ENCODE measurements around the gene TRIM62. TPM values are rescaled to one million over a fixed set of nuclear protein-coding genes. Genes with fewer than 3 reads are reported as not detected.
"Not testable (repeated sequence)": the region's sequence is repeated elsewhere in the genome, so short reads cannot be mapped to it uniquely, and the experiment has no call there.

TRIM62 gene
- total RNA-seq, 2 experiments from 2014 or later: 3.8 to 5.2 TPM

GRCh38 chr1:33140153-33141149 lies 41.4 kb downstream of the TRIM62 start:
- TF ChIP-seq, protein P1, sequence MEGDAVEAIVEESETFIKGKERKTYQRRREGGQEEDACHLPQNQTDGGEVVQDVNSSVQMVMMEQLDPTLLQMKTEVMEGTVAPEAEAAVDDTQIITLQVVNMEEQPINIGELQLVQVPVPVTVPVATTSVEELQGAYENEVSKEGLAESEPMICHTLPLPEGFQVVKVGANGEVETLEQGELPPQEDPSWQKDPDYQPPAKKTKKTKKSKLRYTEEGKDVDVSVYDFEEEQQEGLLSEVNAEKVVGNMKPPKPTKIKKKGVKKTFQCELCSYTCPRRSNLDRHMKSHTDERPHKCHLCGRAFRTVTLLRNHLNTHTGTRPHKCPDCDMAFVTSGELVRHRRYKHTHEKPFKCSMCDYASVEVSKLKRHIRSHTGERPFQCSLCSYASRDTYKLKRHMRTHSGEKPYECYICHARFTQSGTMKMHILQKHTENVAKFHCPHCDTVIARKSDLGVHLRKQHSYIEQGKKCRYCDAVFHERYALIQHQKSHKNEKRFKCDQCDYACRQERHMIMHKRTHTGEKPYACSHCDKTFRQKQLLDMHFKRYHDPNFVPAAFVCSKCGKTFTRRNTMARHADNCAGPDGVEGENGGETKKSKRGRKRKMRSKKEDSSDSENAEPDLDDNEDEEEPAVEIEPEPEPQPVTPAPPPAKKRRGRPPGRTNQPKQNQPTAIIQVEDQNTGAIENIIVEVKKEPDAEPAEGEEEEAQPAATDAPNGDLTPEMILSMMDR (IDR thresholded peaks at IDR 0.05): no peak
- Mint-ChIP-seq H3K36me3 (ENCODE audit: low read depth) (no peaks in the 10 kb centered on the region), H3K4me1 (ENCODE audit: low read depth) (peaks cover 2% of the 10 kb centered on the region), H3K27ac (no peak overlapping the region), H3K27me3 (no peaks in the 10 kb centered on the region), H3K9me3 (no peaks in the 10 kb centered on the region), H3K4me3 (no peak overlapping the region)
- DNase-seq (no peak), ATAC-seq (peak; percentile 47)
- POLR2A ChIA-PET: interaction anchor here (0.6 to 1.2 kb wide), 3 partner anchors 13 to 119 kb away, joined by 3 to 6 read pairs (median 3); no protein-coding TSS in a partner anchor
- intact Hi-C loops (cut with micrococcal nuclease): no loop called here
- CTCF ChIA-PET: interaction anchor here (0.7 to 1.7 kb wide), 3 partner anchors 13 to 45 kb away, joined by 3 to 6 read pairs (median 3); no protein-coding TSS in a partner anchor

DNA sequence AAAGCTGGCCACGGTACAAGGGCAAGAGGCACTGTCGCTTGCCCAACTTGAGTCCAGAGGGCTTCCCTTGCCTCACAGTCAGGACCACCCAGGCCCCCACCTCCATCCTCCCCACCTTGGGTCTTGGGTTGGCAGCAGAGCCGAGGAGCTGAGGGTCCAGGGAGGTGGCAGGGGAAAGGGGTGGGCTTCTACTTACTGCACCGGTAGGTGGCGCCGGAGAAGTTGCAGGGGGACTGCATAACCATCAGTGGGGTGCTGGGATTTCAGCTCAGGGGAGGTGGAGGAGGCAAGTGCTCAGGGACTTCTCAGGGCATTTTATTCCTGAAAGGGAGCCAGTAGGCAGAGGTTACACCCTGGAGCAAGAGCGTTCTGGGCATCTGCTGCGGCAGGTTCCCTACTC lies 44.0 kb downstream of the TRIM62 start:
- peaks cover 8% of the 10 kb centered on the region for H3K4me1 Mint-ChIP-seq (ENCODE audit: low read depth)
- H3K4me3 Mint-ChIP-seq: no peak overlapping the region
- DNase-seq (peak; percentile 70), ATAC-seq (peak; percentile 73)
- TF ChIP-seq, protein P1 (IDR thresholded peaks at IDR 0.05): peak; percentile 62
- POLR2A ChIA-PET: no interaction called here
- H3K27ac Mint-ChIP-seq: no peak overlapping the region
- H3K9me3 Mint-ChIP-seq: no peaks in the 10 kb centered on the region
- H3K27me3 Mint-ChIP-seq: no peaks in the 10 kb centered on the region
- H3K36me3 Mint-ChIP-seq (ENCODE audit: low read depth): no peaks in the 10 kb centered on the region
- intact Hi-C loops (cut with micrococcal nuclease): loop anchor here (10.0 kb wide), 1 partner anchor 227 kb away; no protein-coding TSS in a partner anchor
- CTCF ChIA-PET: interaction anchor here (0.6 to 2.2 kb wide), 17 partner anchors 9 to 336 kb away, joined by 3 to 11 read pairs (median 4); no protein-coding TSS in a partner anchor

DNA sequence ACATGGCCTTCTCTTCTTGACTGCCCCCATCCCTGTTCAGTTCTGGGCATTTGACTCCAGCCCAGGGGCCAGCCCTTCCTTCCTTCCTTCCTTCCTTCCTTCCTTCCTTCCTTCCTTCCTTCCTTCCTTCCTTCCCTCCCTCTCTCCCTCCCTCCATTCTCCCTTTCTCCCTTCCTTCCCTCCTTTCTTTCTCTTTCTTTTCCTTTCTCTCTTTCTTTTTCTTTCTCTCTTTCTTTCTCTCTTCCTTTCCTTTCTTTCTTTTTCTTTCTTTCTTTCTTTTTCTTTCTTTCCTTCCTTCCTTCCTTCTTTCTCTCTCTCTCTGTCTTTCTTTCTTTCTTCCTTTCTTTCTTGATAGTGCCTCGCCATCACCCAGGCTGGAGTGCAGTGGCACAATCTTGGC lies 45.8 kb downstream of the TRIM62 start:
- ChIA-PET POLR2A (interaction anchor here (1.2 kb wide), 1 partner anchor 9 kb away, joined by 3 read pairs; no protein-coding TSS in a partner anchor), CTCF (interaction anchor here (0.8 kb wide), 1 partner anchor 9 kb away, joined by 4 read pairs; no protein-coding TSS in a partner anchor)
- not testable (repeated sequence) for H3K9me3 Mint-ChIP-seq; ATAC-seq; H3K27ac Mint-ChIP-seq; H3K4me3 Mint-ChIP-seq; DNase-seq; H3K27me3 Mint-ChIP-seq; H3K36me3 Mint-ChIP-seq (ENCODE audit: low read depth)
- intact Hi-C loops (cut with micrococcal nuclease): loop anchor here (10.0 kb wide), 1 partner anchor 229 kb away; no protein-coding TSS in a partner anchor
- TF ChIP-seq, protein P1 (IDR thresholded peaks at IDR 0.05): peak; percentile 17
- peaks cover 15% of the 10 kb centered on the region for H3K4me1 Mint-ChIP-seq (ENCODE audit: low read depth)

- H3K36me3 Mint-ChIP-seq (ENCODE audit: low read depth): peaks cover 5% of the 10 kb centered on the region
- H3K27ac Mint-ChIP-seq: no peak overlapping the region
- H3K4me3 Mint-ChIP-seq: no peak overlapping the region
- ChIA-PET CTCF (interaction anchor here (1.3 kb wide), 1 partner anchor 48 kb away, joined by 3 read pairs; the partner anchor contains the start of gene TRIM62), POLR2A (no interaction called here)
- TF ChIP-seq, protein P1 (IDR thresholded peaks at IDR 0.05): no peak
- intact Hi-C loops (cut with micrococcal nuclease): loop anchor here (10.0 kb wide), 1 partner anchor 231 kb away; no protein-coding TSS in a partner anchor
- ATAC-seq (no peak), DNase-seq (no peak)
- H3K4me1 Mint-ChIP-seq (ENCODE audit: low read depth): peaks cover 35% of the 10 kb centered on the region
- no peaks in the 10 kb centered on the region for H3K9me3 Mint-ChIP-seq
- H3K27me3 Mint-ChIP-seq: no peaks in the 10 kb centered on the region
Observed at GRCh38 chr1:33133478-33134105, 48.3 kb downstream of the TRIM62 start.

Data from activated CD8-positive, alpha-beta T cell treated with anti-CD3 and anti-CD28 coated beads for 36 hours (primary cell).